Brain microvascular endothelial cell (primary cell): ENCODE data around the gene SH3BP4.
A peak's percentile ranks its signal among the peaks of the same experiment; 100 is the strongest.

Source experiments
- DNase-seq: peaks from one replicate; pipeline ENCODE4 v3.0.0-alpha.2; 2020
- H3K27ac ChIP-seq: fragments of 250-450 bp; sonication (Bioruptor Pico); 2 replicates; pipeline ENCODE4 v1.5.1; 2020; ENCODE audit warnings: mild to moderate bottlenecking, moderate library complexity
- H3K27me3 ChIP-seq: fragments of 250-450 bp; sonication (Bioruptor Pico); replicated peaks from 2 replicates; pipeline ENCODE4 v1.5.1; 2020; ENCODE audit warnings: mild to moderate bottlenecking
- H3K36me3 ChIP-seq: fragments of 250-450 bp; sonication (Bioruptor Pico); replicated peaks from 2 replicates; pipeline ENCODE4 v1.5.1; 2020; ENCODE audit warnings: mild to moderate bottlenecking
- H3K4me3 ChIP-seq: 2 replicates; pipeline ENCODE4 v1.5.1; 2011; ENCODE audit warnings: low read depth, mild to moderate bottlenecking, control low read depth, low read length, moderate library complexity
- CTCF ChIP-seq: IDR thresholded peaks from 2 replicates; pipeline ENCODE4 v1.5.1; 2011; ENCODE audit warnings: low read depth, mild to moderate bottlenecking, moderate library complexity, low read length, control low read depth, inconsistent platforms; ENCODE audit errors: missing control alignments
- in situ Hi-C: cut with HindIII; loops from 2 replicates; pipeline ENCODE4 v1.10.0; 2017; ENCODE audit warnings: low sequenced_read_pairs, low pct_ligation_motif_present

SH3BP4 gene

GRCh38 chr2:234976479-234977227 lies 24.8 kb downstream of the SH3BP4 start:
- Histone ChIP-seq H3K27me3 (no peaks in the 10 kb centered on the region), H3K36me3 (no peaks in the 10 kb centered on the region), H3K4me3 (no peak overlapping the region), H3K27ac (no peak overlapping the region)
- DNase-seq: no peak
- TF ChIP-seq CTCF: no peak
- in situ Hi-C loops: no loop called here

- in situ Hi-C loops: no loop called here
- DNase-seq: no peak
- Histone ChIP-seq H3K27me3 (no peaks in the 10 kb centered on the region), H3K27ac (no peak overlapping the region), H3K36me3 (no peaks in the 10 kb centered on the region), H3K4me3 (no peak overlapping the region)
- no peak for TF ChIP-seq CTCF
Measured at GRCh38 chr2:234977228-234977679, 25.4 kb downstream of the SH3BP4 start.

- H3K27me3 ChIP-seq: no peaks in the 10 kb centered on the region
- no peaks in the 10 kb centered on the region for H3K36me3 ChIP-seq
- no peak for TF ChIP-seq CTCF
- no peak overlapping the region for H3K27ac ChIP-seq
- no peak overlapping the region for H3K4me3 ChIP-seq
- DNase-seq: no peak
- in situ Hi-C loops: no loop called here
Measured at GRCh38 chr2:234978466-234979203, 26.8 kb downstream of the SH3BP4 start.

GRCh38 chr2:234979204-234980167 lies 27.7 kb downstream of the SH3BP4 start:
- no peak for TF ChIP-seq CTCF
- Histone ChIP-seq H3K27ac (no peak overlapping the region), H3K27me3 (no peaks in the 10 kb centered on the region), H3K36me3 (no peaks in the 10 kb centered on the region), H3K4me3 (no peak overlapping the region)
- DNase-seq: no peak
- in situ Hi-C loops: no loop called here

- H3K36me3 ChIP-seq: no peaks in the 10 kb centered on the region
- H3K4me3 ChIP-seq: no peak overlapping the region
- no peaks in the 10 kb centered on the region for H3K27me3 ChIP-seq
- DNase-seq: peak; percentile 37
- H3K27ac ChIP-seq: peak overlapping the region; percentile 87
- in situ Hi-C loops: no loop called here
- no peak for TF ChIP-seq CTCF
Measured at GRCh38 chr2:234980451-234981187, 28.8 kb downstream of the SH3BP4 start.
